Esophagus (tissue), 2 donors: ENCODE data around the gene GABARAPL1. TPM values are rescaled to one million over a fixed set of nuclear protein-coding genes. Genes with fewer than 3 reads are reported as not detected.

ENCODE experiments used
- H3K27ac ChIP-seq, 2 donors: one replicate each; pipeline ENCODE4 v1.5.1; 2013; ENCODE audit warnings: low read depth in 2 of 2, mild to moderate bottlenecking in 2 of 2, inconsistent platforms in 1 of 2, low read length in 1 of 2, moderate library complexity in 1 of 2
- H3K27me3 ChIP-seq, 2 donors: one replicate each; pipeline ENCODE4 v1.6.1; 2013; ENCODE audit warnings: low read length in 2 of 2, control low read depth in 1 of 2, mild to moderate bottlenecking in 1 of 2; ENCODE audit not compliant: insufficient read depth in 2 of 2, control insufficient read depth in 1 of 2
- H3K36me3 ChIP-seq, 2 donors: one replicate each; pipeline ENCODE4 v1.6.1; 2013; ENCODE audit warnings: low read length in 1 of 2; ENCODE audit not compliant: control insufficient read depth in 2 of 2, insufficient read depth in 2 of 2
- H3K4me1 ChIP-seq, 2 donors: one replicate each; pipeline ENCODE4 v1.6.1; 2013; ENCODE audit warnings: low read length in 1 of 2; ENCODE audit not compliant: control insufficient read depth in 2 of 2, insufficient read depth in 2 of 2
- H3K4me3 ChIP-seq, 2 donors: one replicate each; pipeline ENCODE4 v1.5.1; 2013; ENCODE audit warnings: low read length in 2 of 2, mild to moderate bottlenecking in 2 of 2, low read depth in 1 of 2, moderate library complexity in 1 of 2
- H3K9me3 ChIP-seq, 2 donors: one replicate each; pipeline ENCODE4 v1.6.1; 2013; ENCODE audit warnings: mild to moderate bottlenecking in 2 of 2, low read depth in 1 of 2, low read length in 1 of 2, moderate library complexity in 1 of 2; ENCODE audit not compliant: control insufficient read depth in 2 of 2, insufficient read depth in 1 of 2
- WGBS, 2 donors: extraction: QIAGEN DNeasy Blood & Tissue Kit; methylation state at CpG; one replicate each; pipeline ENCODE4 v1.1.7; 2013; 5-methylcytosine and 5-hydroxymethylcytosine counted together
- polyA plus RNA-seq, 2 donors: library from polyadenylated mRNA; stranded (reverse); fragments of 200-250 nt; gene quantifications; one replicate each; pipeline ENCODE4 v1.2.3, GENCODE V29; 2013
- donor health status: healthy with polysubstance abuse.
- donor health status: Bipolar disorder and iron deficiency.

GABARAPL1 gene
- polyA plus RNA-seq, 2 donors: 15.0 to 25.3 TPM

- 88 to 91% methylated on average over 1 of the region's 1 CpG for WGBS, 2 donors
Measured at GRCh38 chr12:10242539-10242938, 29.9 kb downstream of the GABARAPL1 start.

GRCh38 chr12:10243818-10244520, 31.3 kb downstream of the GABARAPL1 start:
- Histone ChIP-seq H3K27ac (no peak overlapping the region), H3K4me3 (no peak overlapping the region), H3K27me3 (no peaks in the 10 kb centered on the region), H3K36me3 (no peaks in the 10 kb centered on the region), H3K4me1 (no peaks in the 10 kb centered on the region), H3K9me3 (no peaks in the 10 kb centered on the region)
- WGBS, 2 donors: 71 to 81% methylated on average over 11 of the region's 11 CpGs

More at GRCh38 chr12:10242539-10242938, 29.9 kb downstream of the GABARAPL1 start:
- no peaks in the 10 kb centered on the region for H3K4me1 ChIP-seq
- H3K9me3 ChIP-seq: no peaks in the 10 kb centered on the region
- H3K4me3 ChIP-seq: no peak overlapping the region
- H3K27ac ChIP-seq: no peak overlapping the region
- H3K36me3 ChIP-seq: no peaks in the 10 kb centered on the region
- no peaks in the 10 kb centered on the region for H3K27me3 ChIP-seq

- H3K4me3 ChIP-seq: no peak overlapping the region
- no peaks in the 10 kb centered on the region for H3K36me3 ChIP-seq
- 58 to 64% methylated on average over 5 of the region's 5 CpGs for WGBS, 2 donors
- no peaks in the 10 kb centered on the region for H3K9me3 ChIP-seq
- H3K27ac ChIP-seq: no peak overlapping the region
- H3K27me3 ChIP-seq: no peaks in the 10 kb centered on the region
- no peaks in the 10 kb centered on the region for H3K4me1 ChIP-seq
Measured at GRCh38 chr12:10247436-10248058, 34.9 kb downstream of the GABARAPL1 start.

DNA sequence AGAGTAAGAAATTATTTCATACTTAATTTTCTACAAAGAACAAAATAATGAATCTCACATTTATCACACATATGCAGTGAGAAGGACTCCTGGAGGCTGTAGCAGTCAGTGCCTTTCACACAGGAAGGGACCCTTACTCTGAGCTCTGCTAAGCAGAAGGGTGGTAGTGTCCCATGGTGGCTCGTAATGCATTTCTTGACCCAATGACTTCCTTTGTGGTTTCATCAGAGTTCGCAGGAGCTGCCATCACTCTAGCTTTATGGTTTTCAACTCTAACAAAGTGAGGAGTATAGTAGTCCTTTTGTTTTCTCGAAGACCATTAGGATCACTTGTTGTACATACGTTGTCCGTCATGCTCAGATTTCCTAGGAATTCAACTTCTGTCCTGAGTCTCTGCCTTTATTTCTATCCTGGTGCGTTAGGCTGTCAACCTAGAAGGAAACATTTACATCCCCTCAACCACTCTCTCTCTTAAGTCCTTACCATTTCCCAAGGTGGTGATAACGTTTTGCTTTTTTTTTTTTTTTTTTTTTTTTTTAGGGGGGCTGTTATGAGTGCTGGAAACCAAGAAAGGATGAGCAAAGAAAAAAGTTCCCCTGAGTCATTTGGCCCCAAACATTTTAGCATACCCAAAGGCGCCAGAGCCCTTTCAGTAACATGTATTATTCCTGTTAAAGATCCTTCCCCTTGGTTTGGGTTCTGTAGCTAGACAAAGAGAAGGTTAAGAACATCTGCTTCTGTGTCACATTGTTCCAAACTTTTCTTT, 37.2 kb downstream of the GABARAPL1 start:
- Histone ChIP-seq H3K27me3 (no peaks in the 10 kb centered on the region), H3K4me3 (no peak overlapping the region), H3K4me1 (no peaks in the 10 kb centered on the region), H3K27ac (no peak overlapping the region), H3K36me3 (no peaks in the 10 kb centered on the region), H3K9me3 (no peaks in the 10 kb centered on the region)
- WGBS, 2 donors: 63 to 69% methylated on average over 8 of the region's 8 CpGs

GRCh38 chr12:10251669-10252068, 39.0 kb downstream of the GABARAPL1 start:
- H3K36me3 ChIP-seq: no peaks in the 10 kb centered on the region
- H3K9me3 ChIP-seq: no peaks in the 10 kb centered on the region
- no peak overlapping the region for H3K4me3 ChIP-seq
- WGBS, 2 donors: 94 to 95% methylated on average over 4 of the region's 4 CpGs
- no peaks in the 10 kb centered on the region for H3K4me1 ChIP-seq
- no peak overlapping the region for H3K27ac ChIP-seq
- H3K27me3 ChIP-seq: no peaks in the 10 kb centered on the region

DNA sequence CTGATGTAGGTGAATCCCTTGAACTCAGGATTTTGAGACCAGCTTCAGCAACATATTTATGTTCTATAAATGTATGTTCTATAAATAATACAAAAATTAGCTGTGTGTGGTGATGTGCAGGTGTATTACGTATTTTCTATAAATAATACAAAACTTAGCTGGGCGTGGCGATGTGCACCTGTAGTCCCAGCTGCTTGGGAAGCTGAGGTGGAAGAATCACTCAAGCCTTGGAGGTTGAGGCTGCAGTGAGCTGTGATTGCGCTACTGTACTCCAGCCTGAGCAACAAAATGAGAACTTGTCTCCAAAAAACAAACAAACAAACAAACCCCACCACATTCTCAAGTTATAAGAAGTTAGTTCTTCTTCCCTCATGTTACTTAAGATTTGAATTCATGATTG, 39.5 kb downstream of the GABARAPL1 start:
- Histone ChIP-seq H3K4me1 (no peaks in the 10 kb centered on the region), H3K36me3 (no peaks in the 10 kb centered on the region), H3K9me3 (no peaks in the 10 kb centered on the region), H3K4me3 (no peak overlapping the region), H3K27ac (no peak overlapping the region), H3K27me3 (no peaks in the 10 kb centered on the region)
- 93 to 95% methylated on average over 4 of the region's 4 CpGs for WGBS, 2 donors

DNA sequence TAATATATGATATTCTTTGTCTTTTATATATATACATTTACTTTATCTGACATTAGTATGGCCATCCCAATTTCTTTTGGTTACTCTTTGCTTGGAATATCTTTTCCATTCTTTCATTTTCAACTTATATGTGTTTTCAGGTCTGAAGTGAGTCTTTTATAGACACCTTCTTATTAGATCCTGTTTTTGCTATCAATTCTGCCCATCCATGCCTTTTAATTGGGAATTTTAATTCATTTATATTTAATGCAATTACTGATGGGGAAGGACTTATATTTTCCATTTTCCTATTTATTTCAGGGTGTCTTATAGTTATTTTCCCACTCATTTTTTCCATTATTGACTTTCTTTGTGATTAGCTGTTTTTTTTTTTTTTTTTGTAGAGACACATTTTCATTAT, 43.4 kb downstream of the GABARAPL1 start:
- Histone ChIP-seq H3K4me3 (no peak overlapping the region), H3K36me3 (no peaks in the 10 kb centered on the region), H3K27ac (no peak overlapping the region), H3K27me3 (no peaks in the 10 kb centered on the region), H3K9me3 (no peaks in the 10 kb centered on the region), H3K4me1 (no peaks in the 10 kb centered on the region)

DNA sequence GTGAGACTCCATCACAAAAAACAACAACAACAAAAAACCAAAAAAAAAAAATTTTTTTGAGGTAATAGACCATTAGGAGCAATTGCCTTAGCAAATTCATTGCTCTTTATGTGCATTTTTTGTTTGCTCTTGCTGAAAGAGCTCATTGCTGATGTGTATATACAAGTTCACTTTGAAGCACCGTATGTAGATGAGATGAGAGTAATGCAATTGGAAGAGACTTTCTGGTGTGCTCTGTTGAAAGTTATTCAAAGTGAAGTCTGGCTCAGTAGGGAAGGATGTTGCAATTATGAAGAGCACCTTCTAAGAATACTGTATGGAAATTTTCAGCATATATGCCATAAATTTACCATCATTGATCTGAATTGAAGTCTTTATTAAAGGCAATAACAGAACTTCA, 48.2 kb downstream of the GABARAPL1 start:
- Histone ChIP-seq H3K4me1 (no peaks in the 10 kb centered on the region), H3K27ac (no peak overlapping the region), H3K9me3 (no peaks in the 10 kb centered on the region), H3K4me3 (no peak overlapping the region), H3K27me3 (no peaks in the 10 kb centered on the region), H3K36me3 (no peaks in the 10 kb centered on the region)
- WGBS, 2 donors: 0 to 3% methylated on average over 1 of the region's 1 CpG

DNA sequence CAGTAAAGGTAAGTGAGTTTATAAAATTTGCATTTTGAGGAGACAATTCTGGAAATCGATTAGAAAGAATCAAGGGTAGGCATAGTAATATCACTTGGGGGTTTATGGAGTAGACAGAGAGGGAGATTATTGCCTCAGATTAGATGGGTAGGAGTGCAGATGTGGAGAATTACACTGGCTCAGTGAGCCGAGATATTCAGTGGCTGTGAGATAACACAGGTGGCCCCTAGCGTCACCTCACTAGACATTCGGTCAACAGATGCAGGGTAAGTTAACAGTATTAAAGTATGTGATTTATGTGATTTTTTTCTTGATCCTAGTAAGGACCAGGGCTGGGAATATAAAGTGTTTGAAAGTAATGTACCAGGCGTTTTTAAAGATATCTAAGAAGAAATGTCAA, 55.4 kb downstream of the GABARAPL1 start:
- 57 to 76% methylated on average over 5 of the region's 5 CpGs for WGBS, 2 donors
- Histone ChIP-seq H3K4me1 (no peaks in the 10 kb centered on the region), H3K4me3 (no peak overlapping the region), H3K9me3 (no peaks in the 10 kb centered on the region), H3K36me3 (no peaks in the 10 kb centered on the region), H3K27ac (no peak overlapping the region), H3K27me3 (no peaks in the 10 kb centered on the region)
